PFSK-1 (cell line): Measurements from ENCODE around the gene LAMB1.

Source experiments
- FOXP2 ChIP-seq: optimal IDR thresholded peaks from 2 replicates; pipeline ENCODE3; 2011; ENCODE audit warnings: borderline replicate concordance, control low read depth, inconsistent platforms; ENCODE audit not compliant: insufficient read depth; ENCODE audit errors: extremely low read length, extremely low read depth
- POLR2AphosphoS5 ChIP-seq: IDR thresholded peaks from 2 replicates; pipeline ENCODE4 v1.6.1; 2012; ENCODE audit warnings: low read depth, mild to moderate bottlenecking, control low read depth, low read length, moderate library complexity
- REST ChIP-seq, 2 experiments: IDR thresholded peaks; 2 replicates each; pipeline versions ENCODE4 v1.6.1 to v1.8.0; 2011 to 2012; ENCODE audit warnings: low read depth in 2 of 2, low read length in 2 of 2, control low read depth in 1 of 2, inconsistent platforms in 1 of 2, mild to moderate bottlenecking in 1 of 2, moderate library complexity in 1 of 2; ENCODE audit not compliant: insufficient read depth in 1 of 2
- SIN3A ChIP-seq: IDR thresholded peaks from 2 replicates; pipeline ENCODE4 v1.6.1; 2012; ENCODE audit warnings: mild to moderate bottlenecking, low read length, moderate library complexity, borderline replicate concordance; ENCODE audit not compliant: insufficient read depth
- TAF1 ChIP-seq: IDR thresholded peaks from 2 replicates; pipeline ENCODE4 v1.6.1; 2012; ENCODE audit warnings: low read length, control low read depth, borderline replicate concordance; ENCODE audit not compliant: insufficient read depth

Gene LAMB1

GRCh38 chr7:107898997-107899594 is 103.9 kb downstream of the LAMB1 start:
- no peak for TF ChIP-seq FOXP2
- no peak for TF ChIP-seq REST (IDR thresholded peaks at IDR 0.05; ENCODE audit: insufficient read depth in 1 of 2, low read depth in 2 of 2, low read length in 2 of 2)
- TF ChIP-seq POLR2AphosphoS5: no peak
- no peak for TF ChIP-seq SIN3A
- no peak for TF ChIP-seq TAF1

- TF ChIP-seq TAF1 (no peak), SIN3A (no peak; the same call in 1 of the 2 replicates), FOXP2 (no peak), REST (IDR thresholded peaks at IDR 0.05; ENCODE audit: insufficient read depth in 1 of 2, low read depth in 2 of 2, low read length in 2 of 2) (no peak), POLR2AphosphoS5 (no peak)
Measured at GRCh38 chr7:107891636-107892366, 111.2 kb downstream of the LAMB1 start.

GRCh38 chr7:107890962-107891635 is 111.9 kb downstream of the LAMB1 start, which contains the start of gene DLD:
TSS of gene DLD (plus strand) at chr7:107891183. CDS start at chr7:107891251, 68 bp downstream.
- TF ChIP-seq SIN3A (peak; percentile 52; the same call in 1 of the 2 replicates), TAF1 (peak; percentile 35; the same call in 1 of the 2 replicates), REST (IDR thresholded peaks at IDR 0.05; ENCODE audit: insufficient read depth in 1 of 2, low read depth in 2 of 2, low read length in 2 of 2) (no peak; a peak in 1 of 4 replicates), POLR2AphosphoS5 (peak; percentile 94), FOXP2 (peak; percentile 75)

GRCh38 chr7:107890493-107890961 is 112.4 kb downstream of the LAMB1 start:
- TF ChIP-seq SIN3A (no peak), TAF1 (no peak), FOXP2 (no peak), POLR2AphosphoS5 (no peak), REST (IDR thresholded peaks at IDR 0.05; ENCODE audit: insufficient read depth in 1 of 2, low read depth in 2 of 2, low read length in 2 of 2) (no peak)
